ENCODE results near the gene ALG12.

The ALG12 gene

DNA sequence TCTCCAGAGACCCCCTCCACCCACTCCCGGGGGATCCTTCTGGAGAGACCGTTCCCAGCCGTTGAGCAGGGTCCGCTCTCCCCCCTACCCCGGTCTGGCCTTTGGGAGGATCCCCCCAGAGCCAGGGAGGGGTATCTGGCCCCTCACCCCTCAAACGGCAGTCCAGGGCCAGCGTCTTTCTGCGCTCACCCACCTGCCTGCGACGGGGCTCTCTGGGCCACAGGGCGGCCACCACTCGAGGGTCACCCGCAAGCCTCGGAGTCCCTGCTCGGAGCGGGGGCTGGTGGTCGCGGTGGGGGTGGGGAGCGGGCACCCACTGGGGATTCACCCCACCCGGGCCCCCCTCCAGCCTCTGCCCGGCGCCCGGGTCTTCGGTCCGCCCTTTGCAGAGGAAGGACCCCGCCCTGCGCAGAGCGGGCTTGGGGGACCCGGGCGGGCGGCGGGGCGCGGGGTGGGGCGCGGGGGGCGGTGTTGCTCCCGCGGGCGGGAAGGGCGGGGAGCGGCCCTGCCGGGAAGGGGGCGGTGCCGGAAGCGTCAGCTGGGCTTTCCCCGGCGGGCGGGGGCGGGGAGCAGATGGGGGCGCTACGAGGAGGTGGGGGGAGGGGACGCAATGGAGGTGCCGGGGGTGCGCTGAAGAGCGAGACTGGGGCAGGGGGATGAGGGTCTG, 16.8 kb upstream of the ALG12 start:
- peak; percentile 82 to 86 for DNase-seq (ENCODE audit: low spot score in 2 of 2)
- Mint-ChIP-seq H3K27ac (peak overlapping the region; percentile 83), H3K9me3 (no peaks in the 10 kb centered on the region), H3K4me3 (peak overlapping the region; percentile 82), H3K27me3 (no peaks in the 10 kb centered on the region), H3K4me1 (peaks cover 27% of the 10 kb centered on the region), H3K36me3 (no peaks in the 10 kb centered on the region)
- ATAC-seq (ENCODE audit: low read depth) = peak; percentile 16

- Mint-ChIP-seq H3K9me3 (no peaks in the 10 kb centered on the region), H3K27ac (peak overlapping the region; percentile 83), H3K4me1 (peaks cover 29% of the 10 kb centered on the region), H3K4me3 (peak overlapping the region; percentile 82), H3K36me3 (no peaks in the 10 kb centered on the region), H3K27me3 (no peaks in the 10 kb centered on the region)
- DNase-seq (ENCODE audit: low spot score in 2 of 2) (no peak), ATAC-seq (ENCODE audit: low read depth) (no peak)
Observed at GRCh38 chr22:49934160-49934890, 16.1 kb upstream of the ALG12 start.

GRCh38 chr22:49933236-49934159, 15.3 kb upstream of the ALG12 start:
- no peaks in the 10 kb centered on the region for H3K27me3 Mint-ChIP-seq
- peak overlapping the region; percentile 82 for H3K4me3 Mint-ChIP-seq
- no peaks in the 10 kb centered on the region for H3K9me3 Mint-ChIP-seq
- peaks cover 29% of the 10 kb centered on the region for H3K4me1 Mint-ChIP-seq
- peak overlapping the region; percentile 83 for H3K27ac Mint-ChIP-seq
- H3K36me3 Mint-ChIP-seq = no peaks in the 10 kb centered on the region
- no peak for DNase-seq (ENCODE audit: low spot score in 2 of 2)
- ATAC-seq (ENCODE audit: low read depth) = no peak

- Mint-ChIP-seq H3K27ac (peak overlapping the region; percentile 95), H3K4me3 (peak overlapping the region; percentile 45), H3K36me3 (no peaks in the 10 kb centered on the region), H3K9me3 (no peaks in the 10 kb centered on the region), H3K4me1 (peaks cover 33% of the 10 kb centered on the region), H3K27me3 (no peaks in the 10 kb centered on the region)
- ATAC-seq (ENCODE audit: low read depth) (peak; percentile 45), DNase-seq (ENCODE audit: low spot score in 2 of 2) (peak; percentile 65 to 75)
Observed at GRCh38 chr22:49930596-49931412, 12.6 kb upstream of the ALG12 start.

GRCh38 chr22:49929994-49930575, 11.8 kb upstream of the ALG12 start:
- Mint-ChIP-seq H3K9me3 (no peaks in the 10 kb centered on the region), H3K27ac (peak overlapping the region; percentile 95), H3K4me1 (peaks cover 40% of the 10 kb centered on the region), H3K36me3 (no peaks in the 10 kb centered on the region), H3K4me3 (peak overlapping the region; percentile 27), H3K27me3 (no peaks in the 10 kb centered on the region)
- DNase-seq (ENCODE audit: low spot score in 2 of 2) (peak in 1 of 2 donors; percentile 51), ATAC-seq (ENCODE audit: low read depth) (peak; percentile 1)

DNA sequence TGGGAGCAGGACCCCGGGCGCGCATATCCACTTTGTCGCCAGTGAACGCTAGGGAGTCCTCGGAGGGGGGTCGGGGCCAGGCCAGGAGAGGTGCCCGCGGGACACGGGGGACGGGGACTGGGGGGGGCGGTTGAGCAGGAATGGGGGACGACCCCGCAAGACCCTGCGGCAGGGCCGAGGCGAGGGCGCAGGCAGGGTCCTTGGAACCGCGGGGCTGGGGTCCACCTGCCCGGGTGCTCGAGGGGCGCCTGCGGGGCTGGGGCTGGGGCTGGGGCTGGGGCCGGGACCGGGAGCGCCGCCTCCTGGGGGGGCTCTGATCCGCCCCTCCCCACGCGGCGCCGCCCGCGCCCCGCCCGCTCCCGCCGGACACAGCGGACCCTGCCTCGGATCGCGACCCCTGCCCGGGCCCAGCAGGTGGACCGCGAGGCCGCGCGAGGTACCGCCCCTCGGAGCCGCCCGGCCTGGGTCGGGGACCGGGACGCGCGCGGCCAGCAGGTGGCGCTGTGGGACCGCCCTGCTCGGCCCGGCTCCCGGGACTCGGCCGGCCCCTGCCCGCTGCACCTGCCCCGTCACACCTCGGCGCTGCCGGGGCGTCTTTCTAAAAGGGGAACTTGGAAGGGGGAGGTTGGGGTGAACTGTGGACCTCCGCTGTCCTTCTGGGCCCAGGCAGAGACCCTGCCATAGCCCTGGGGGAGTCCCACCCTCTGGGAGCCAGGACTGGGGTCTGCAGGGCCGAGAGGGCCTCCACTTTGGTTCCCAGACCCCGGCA, 11.2 kb upstream of the ALG12 start:
- Mint-ChIP-seq H3K4me3 (peak overlapping the region; percentile 47), H3K4me1 (peaks cover 41% of the 10 kb centered on the region), H3K27ac (peak overlapping the region; percentile 95), H3K36me3 (no peaks in the 10 kb centered on the region), H3K27me3 (no peaks in the 10 kb centered on the region), H3K9me3 (no peaks in the 10 kb centered on the region)
- ATAC-seq (ENCODE audit: low read depth) (peak; percentile 47), DNase-seq (ENCODE audit: low spot score in 2 of 2) (peak; percentile 93 to 98)

GRCh38 chr22:49928555-49929210, 10.4 kb upstream of the ALG12 start:
- Mint-ChIP-seq H3K27me3 (no peaks in the 10 kb centered on the region), H3K4me1 (peaks cover 39% of the 10 kb centered on the region), H3K4me3 (peak overlapping the region; percentile 57), H3K27ac (peak overlapping the region; percentile 82), H3K36me3 (no peaks in the 10 kb centered on the region), H3K9me3 (no peaks in the 10 kb centered on the region)
- ATAC-seq (ENCODE audit: low read depth) (no peak), DNase-seq (ENCODE audit: low spot score in 2 of 2) (no peak)

- no peaks in the 10 kb centered on the region for H3K36me3 Mint-ChIP-seq
- no peaks in the 10 kb centered on the region for H3K9me3 Mint-ChIP-seq
- DNase-seq (ENCODE audit: low spot score in 2 of 2) (no peak), ATAC-seq (ENCODE audit: low read depth) (no peak)
- H3K4me3 Mint-ChIP-seq = no peak overlapping the region
- peaks cover 35% of the 10 kb centered on the region for H3K4me1 Mint-ChIP-seq
- H3K27ac Mint-ChIP-seq = peak overlapping the region; percentile 82
- H3K27me3 Mint-ChIP-seq = no peaks in the 10 kb centered on the region
Observed at GRCh38 chr22:49928185-49928495, 9.9 kb upstream of the ALG12 start.

- no peaks in the 10 kb centered on the region for H3K36me3 Mint-ChIP-seq
- ATAC-seq (ENCODE audit: low read depth) = no peak
- peak overlapping the region; percentile 98 for H3K27ac Mint-ChIP-seq
- H3K9me3 Mint-ChIP-seq = no peaks in the 10 kb centered on the region
- H3K4me1 Mint-ChIP-seq = peaks cover 31% of the 10 kb centered on the region
- no peak overlapping the region for H3K4me3 Mint-ChIP-seq
- H3K27me3 Mint-ChIP-seq = no peaks in the 10 kb centered on the region
- DNase-seq (ENCODE audit: low spot score in 2 of 2) = no peak
Observed at GRCh38 chr22:49927483-49928184, 9.4 kb upstream of the ALG12 start.

DNA sequence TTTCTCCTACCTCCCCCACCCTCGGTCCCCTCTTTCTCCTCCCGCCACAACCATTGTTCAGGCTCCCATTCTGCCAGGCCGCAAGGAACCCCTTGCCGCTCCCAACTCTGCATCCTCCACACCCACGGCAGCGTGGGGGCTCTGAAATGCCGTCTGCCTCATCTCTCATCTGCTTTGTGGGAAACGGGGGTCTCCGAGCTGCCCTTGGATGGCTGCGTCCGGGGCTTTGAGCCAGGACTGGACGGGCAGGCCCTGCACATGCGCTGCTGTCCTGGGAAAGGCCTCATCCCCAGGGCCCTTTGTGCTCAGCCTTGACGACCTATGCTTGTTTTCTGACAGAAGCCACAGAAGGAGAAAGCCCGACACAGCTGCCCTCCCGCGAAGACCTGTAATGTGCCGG, 8.7 kb upstream of the ALG12 start:
- no peaks in the 10 kb centered on the region for H3K36me3 Mint-ChIP-seq
- peak overlapping the region; percentile 98 for H3K27ac Mint-ChIP-seq
- no peaks in the 10 kb centered on the region for H3K27me3 Mint-ChIP-seq
- H3K4me3 Mint-ChIP-seq = peak overlapping the region; percentile 55
- no peaks in the 10 kb centered on the region for H3K9me3 Mint-ChIP-seq
- DNase-seq (ENCODE audit: low spot score in 2 of 2) (no peak), ATAC-seq (ENCODE audit: low read depth) (no peak)
- peaks cover 31% of the 10 kb centered on the region for H3K4me1 Mint-ChIP-seq

DNA sequence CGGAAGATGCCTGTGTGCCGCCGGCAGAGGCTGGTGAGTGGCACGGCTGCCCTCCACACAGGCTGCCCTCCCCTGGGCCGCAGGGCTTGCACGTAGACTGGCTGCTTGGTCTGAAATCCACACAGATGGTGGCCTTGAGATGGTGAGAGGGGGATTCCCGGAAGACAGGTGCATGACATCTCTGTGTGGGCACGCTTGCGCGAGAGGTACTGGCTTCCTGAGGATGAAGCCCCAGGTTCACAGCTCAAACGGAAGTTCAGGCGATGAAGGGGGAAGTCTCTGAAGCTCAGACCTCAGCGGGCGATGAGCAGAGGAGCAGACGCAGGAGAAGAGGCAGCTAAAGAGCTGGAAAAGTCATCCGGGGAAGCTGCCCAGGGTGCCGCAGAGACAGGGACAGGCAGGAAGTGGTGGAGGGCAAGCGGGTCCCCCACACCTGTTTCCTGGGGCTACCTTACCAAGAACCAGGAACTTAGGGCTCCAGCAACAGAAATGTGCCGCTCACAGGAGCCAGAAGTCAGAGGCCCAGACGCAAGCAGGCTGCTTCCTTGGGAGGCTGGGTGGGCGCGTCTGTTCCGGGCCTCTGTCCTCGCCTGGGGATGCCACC, 7.4 kb upstream of the ALG12 start:
- Mint-ChIP-seq H3K4me1 (peaks cover 23% of the 10 kb centered on the region), H3K27ac (peak overlapping the region; percentile 98), H3K36me3 (no peaks in the 10 kb centered on the region), H3K9me3 (no peaks in the 10 kb centered on the region), H3K4me3 (peak overlapping the region; percentile 85), H3K27me3 (no peaks in the 10 kb centered on the region)
- ATAC-seq (ENCODE audit: low read depth) (peak; percentile 77), DNase-seq (ENCODE audit: low spot score in 2 of 2) (peak; percentile 76 to 81)
